ENCODE results near the gene ZCCHC14.

DNA sequence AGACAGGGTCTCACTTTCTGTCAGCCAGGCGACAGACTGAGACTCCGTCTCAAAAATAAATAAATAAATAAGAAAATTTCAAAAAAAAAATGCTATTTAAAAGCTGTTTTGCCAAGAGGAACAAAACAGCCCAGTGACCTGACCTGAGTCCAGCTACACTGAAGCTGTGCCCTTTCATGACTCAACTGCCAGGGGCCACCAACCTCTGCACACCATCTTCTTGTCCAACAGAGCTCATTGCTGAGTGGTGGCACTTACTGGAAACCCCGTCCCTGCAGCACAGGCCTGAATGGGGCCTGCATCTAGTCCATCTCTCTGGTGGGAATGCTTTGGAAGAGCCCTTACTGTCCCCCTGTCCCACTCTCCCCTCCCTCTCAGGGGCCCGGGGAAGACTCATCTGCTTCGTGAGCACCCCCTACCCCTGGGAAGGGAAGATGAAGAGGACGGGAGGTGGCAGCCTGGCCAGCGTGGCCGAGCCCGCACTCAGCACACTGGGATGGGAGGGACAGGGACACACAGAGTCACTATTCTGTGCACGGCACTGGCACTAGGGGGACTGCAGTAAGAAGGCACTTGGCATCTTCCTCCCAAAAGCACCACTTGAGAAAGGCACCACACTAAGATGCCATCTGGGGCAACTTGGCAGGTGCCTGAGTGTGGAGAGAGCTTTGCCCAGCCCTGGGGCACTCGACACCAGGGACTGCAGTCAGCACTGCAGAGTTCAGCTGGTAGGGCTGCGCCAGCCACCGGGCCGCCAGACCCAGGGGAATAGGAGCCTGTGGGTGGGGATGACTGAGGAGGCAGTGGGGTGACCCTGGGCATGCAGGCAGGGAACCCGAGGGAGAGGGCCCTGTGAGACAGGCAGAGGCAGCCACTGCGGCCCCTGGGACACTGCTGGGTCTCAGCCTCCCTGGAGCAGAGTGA lies 122.8 kb downstream of the ZCCHC14 start:
- TF ChIP-seq, protein P1, sequence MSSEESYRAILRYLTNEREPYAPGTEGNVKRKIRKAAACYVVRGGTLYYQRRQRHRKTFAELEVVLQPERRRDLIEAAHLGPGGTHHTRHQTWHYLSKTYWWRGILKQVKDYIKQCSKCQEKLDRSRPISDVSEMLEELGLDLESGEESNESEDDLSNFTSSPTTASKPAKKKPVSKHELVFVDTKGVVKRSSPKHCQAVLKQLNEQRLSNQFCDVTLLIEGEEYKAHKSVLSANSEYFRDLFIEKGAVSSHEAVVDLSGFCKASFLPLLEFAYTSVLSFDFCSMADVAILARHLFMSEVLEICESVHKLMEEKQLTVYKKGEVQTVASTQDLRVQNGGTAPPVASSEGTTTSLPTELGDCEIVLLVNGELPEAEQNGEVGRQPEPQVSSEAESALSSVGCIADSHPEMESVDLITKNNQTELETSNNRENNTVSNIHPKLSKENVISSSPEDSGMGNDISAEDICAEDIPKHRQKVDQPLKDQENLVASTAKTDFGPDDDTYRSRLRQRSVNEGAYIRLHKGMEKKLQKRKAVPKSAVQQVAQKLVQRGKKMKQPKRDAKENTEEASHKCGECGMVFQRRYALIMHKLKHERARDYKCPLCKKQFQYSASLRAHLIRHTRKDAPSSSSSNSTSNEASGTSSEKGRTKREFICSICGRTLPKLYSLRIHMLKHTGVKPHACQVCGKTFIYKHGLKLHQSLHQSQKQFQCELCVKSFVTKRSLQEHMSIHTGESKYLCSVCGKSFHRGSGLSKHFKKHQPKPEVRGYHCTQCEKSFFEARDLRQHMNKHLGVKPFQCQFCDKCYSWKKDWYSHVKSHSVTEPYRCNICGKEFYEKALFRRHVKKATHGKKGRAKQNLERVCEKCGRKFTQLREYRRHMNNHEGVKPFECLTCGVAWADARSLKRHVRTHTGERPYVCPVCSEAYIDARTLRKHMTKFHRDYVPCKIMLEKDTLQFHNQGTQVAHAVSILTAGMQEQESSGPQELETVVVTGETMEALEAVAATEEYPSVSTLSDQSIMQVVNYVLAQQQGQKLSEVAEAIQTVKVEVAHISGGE (CRISPR knock-in tag; IDR thresholded peaks at IDR 0.05), result no peak
- no peak for TF ChIP-seq RB1 (IDR thresholded peaks at IDR 0.05; ENCODE audit: borderline replicate concordance)
- TF ChIP-seq RAD21 (IDR thresholded peaks at IDR 0.05; ENCODE audit: insufficient read depth, low read depth, low read length), result no peak
